GM21390 (cell line): ENCODE data around the gene COX4I1.
"Not testable (repeated sequence)": the region's sequence is repeated elsewhere in the genome, so short reads cannot be mapped to it uniquely, and the experiment has no call there.

Source experiments
- ATAC-seq: cut with Tn5 transposase; IDR thresholded peaks from one replicate; pipeline ENCODE4 v1.9.1; 2021; ENCODE audit not compliant: unreplicated experiment

COX4I1 gene

DNA sequence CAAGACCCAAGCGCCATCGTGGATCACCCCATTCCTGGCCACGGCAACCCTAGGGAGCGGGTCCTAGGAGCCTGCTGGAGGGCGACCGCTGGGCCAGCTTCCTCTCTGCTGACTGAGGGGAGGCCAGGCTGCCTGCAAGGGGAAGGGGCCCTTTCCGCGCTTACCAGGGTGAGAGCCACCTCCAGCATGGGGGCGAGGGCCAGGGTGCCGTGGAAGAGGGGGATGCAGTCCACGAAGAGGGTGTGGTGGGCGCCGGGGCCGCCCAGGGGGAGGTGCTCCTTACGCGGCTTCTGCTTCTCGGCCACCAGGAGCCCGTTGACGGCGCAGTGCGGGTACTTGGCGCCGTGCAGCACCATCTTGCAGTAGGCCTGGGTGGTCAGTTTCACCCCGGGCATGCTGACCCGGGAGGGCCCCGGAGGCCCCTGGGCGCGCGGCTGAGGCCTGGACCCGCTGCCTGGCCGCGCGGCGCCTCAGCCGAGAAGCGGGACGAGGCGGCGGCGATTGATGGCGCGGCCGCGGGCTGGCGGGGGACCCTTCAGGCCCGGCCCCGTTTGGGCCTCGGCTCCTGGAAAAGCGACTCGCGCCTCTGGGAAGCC is 496 bp upstream of the COX4I1 start:
- peak; percentile 30 for ATAC-seq

DNA sequence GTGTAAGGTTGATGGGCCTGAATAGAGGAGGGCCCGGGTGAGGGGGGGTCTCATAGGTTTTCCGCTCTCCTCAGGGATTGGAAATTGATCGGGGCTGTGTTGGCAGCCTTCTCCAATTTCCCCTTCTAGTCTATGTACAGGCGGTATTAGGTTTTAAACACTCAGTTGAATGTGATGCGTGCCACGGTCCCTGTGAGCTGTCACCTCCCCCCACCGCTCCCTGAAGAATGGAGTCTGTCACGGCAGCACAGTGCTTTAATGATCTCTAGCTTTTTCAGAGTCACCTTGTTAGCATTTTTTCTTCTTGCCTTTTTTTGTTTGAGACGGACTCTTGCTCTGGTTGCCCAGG is 800 bp downstream of the COX4I1 start:
- ATAC-seq: no peak

DNA sequence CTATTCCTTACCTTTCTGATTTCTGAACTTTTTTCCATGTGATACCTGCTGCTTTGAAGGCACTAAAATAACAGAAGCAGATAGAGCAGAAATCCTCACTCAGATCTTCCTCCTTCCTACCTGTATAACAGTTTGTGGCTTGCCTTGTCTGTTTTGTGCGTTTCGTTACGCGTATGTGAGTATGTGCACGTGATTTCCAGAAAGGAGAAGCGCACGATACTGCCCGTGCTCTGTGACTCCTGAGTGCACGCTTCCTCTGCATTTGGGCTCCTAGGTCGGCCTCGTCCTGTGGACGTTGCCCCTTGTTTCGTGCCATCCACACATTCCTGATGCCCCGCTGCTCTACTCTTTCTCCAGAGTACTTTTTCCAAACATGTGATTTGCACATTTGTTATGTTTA is 4.1 kb downstream of the COX4I1 start:
- no peak for ATAC-seq

DNA sequence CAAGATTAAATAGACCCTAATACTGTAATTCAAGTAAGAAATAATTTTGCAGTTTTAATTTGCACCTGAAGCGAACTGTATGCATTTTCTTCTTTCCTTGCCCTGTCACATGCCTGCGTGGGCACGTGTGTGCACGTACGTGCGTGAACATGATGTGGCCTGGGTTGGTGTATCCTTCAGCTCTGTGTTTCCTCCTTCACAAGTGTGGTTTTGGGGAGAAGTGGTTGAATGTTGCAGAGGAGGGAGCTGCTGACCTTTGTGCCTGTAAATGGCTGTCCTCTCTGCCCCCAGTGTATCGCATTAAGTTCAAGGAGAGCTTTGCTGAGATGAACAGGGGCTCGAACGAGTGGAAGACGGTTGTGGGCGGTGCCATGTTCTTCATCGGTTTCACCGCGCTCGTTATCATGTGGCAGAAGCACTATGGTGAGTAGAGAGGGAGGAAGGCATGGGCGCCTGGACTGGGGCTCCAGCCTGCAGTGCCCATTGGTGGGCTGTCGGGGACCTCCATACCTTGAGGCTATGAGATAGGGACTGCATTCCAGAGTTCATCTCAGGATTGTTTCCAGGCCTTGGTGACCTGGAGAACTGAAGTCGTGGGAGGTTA is 6.0 kb downstream of the COX4I1 start:
- ATAC-seq: no peak

DNA sequence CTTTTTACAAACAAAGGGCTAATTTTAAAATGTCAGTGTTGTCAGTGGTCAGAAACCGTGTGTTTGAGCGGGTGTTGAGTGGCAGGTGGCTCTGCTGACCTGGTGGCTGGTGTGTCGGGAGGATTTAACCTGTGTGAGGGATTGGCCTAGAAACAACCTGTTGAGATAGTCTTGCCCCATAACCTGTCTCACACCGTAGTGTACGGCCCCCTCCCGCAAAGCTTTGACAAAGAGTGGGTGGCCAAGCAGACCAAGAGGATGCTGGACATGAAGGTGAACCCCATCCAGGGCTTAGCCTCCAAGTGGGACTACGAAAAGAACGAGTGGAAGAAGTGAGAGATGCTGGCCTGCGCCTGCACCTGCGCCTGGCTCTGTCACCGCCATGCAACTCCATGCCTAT is 7.0 kb downstream of the COX4I1 start:
- no peak for ATAC-seq

DNA sequence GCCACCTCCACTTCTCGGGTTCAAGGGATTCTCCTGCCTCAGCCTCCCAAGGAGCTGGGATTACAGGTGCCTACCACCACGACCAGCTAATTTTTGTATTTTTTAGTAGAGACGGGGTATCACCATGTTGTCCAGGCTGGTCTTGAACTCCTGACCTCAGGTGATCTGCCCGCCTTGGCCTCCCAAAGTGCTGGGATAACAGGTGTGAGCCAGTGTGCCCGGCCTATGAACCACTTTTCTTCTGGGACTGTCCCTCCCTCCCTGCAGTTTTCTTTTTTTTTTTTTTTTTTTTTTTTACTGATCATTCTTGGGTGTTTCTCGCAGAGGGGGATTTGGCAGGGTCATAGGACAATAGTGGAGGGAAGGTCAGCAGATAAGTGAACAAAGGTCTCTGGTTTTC is 7.8 kb downstream of the COX4I1 start:
- ATAC-seq: not testable (repeated sequence)

DNA sequence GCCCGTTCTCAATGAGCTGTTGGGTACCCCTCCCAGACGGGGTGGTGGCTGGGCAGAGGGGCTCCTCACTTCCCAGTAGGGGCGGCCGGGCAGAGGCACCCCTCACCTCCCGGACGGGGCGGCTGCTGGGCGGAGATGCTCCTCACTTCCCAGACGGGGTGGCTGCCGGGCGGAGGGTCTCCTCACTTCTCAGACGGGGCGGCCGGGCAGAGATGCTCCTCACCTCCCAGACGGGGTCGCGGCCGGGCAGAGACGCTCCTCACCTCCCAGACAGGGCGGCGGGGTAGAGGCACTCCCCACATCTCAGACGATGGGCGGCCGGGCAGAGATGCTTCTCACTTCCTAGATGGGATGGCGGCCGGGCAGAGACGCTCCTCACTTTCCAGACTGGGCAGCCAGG is 8.6 kb downstream of the COX4I1 start:
- ATAC-seq: not testable (repeated sequence)

DNA sequence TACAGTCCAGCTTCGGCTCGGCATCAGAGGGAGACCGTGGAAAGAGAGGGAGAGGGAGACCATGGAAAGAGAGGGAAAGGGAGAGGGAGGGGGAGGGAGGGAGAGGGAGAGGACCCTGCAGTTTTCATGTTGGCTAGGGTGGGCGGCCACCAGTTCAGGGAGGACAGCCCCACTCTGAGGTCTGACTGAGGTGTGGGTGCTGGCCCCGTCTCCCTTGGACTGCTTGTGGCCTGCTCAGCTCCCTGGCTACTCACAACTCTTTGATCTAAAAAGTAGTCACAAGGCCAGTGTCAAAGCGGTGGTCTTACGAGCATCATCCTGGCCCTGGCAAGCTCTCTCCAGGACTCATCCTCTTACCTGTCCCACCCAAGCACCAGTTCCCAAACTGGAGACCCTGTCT is 9.4 kb downstream of the COX4I1 start:
- no peak for ATAC-seq

DNA sequence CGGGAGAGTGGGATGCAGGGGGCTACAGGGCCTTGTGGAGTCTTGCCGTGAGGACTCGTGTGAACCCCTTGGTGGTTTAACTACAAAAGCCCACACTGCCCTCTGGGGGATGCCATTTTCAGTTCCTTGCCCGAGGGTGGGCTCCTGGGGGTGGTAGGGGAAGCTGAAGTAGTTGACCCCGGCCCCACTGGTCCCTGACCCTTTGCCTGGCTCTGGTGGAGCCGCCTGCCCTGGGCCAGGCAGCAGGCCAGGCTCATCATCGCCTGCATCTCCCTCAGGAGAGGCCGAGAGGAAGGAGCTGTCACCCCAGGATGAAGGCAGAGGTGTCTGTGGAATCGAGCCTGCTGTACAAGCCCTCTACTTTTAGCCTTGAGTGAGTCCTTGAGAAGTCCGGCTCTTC is 10.2 kb downstream of the COX4I1 start:
- ATAC-seq: no peak

DNA sequence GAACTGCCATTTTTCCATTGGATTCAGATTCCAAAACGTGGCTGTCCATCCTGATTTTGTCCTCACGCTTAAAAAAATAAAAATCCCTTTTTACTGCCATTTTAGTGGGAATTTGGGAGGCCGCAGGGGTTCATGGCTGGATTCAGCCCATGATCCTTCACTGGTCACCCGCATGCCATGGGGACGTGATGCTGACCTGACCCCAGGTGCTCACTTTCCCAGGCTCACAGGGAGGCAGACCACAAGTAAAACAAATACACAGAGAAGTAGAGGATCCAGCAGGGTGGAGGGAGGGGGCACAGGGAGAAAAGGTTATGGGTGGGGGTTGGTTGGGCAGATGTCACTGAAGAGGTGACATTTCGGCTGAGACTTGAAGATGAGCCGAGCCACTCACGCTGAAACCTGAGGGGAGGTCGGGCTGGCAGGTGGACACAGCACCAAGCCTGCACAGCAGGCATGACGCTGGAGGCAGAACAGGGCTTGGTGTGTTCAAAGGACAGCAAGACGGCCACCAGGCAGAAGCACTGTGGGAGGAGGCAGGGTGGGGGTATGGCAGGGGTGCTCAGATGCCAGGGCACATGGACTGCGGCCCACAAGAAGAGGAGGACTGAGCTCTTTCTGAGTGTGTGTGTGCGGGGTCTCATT is 10.7 kb downstream of the COX4I1 start:
- ATAC-seq: no peak

DNA sequence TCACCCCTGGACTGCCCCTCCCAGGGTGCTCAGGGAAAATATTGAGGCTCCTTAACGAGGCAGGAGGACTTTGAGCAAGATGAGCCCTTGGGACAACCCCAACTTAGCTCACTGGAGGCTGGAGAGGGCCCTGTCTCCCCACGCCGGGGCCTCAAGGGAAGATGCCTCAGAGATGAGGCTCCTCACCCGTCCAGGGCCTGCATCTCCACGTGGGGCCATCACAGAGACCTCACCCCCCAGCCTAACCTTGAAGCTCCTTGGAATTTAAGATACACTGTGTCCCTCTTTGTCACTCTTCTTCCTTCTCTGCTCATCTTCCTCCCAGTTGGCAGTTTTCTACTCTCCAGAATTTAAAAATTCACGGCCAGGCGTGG is 11.2 kb downstream of the COX4I1 start:
- ATAC-seq: no peak

DNA sequence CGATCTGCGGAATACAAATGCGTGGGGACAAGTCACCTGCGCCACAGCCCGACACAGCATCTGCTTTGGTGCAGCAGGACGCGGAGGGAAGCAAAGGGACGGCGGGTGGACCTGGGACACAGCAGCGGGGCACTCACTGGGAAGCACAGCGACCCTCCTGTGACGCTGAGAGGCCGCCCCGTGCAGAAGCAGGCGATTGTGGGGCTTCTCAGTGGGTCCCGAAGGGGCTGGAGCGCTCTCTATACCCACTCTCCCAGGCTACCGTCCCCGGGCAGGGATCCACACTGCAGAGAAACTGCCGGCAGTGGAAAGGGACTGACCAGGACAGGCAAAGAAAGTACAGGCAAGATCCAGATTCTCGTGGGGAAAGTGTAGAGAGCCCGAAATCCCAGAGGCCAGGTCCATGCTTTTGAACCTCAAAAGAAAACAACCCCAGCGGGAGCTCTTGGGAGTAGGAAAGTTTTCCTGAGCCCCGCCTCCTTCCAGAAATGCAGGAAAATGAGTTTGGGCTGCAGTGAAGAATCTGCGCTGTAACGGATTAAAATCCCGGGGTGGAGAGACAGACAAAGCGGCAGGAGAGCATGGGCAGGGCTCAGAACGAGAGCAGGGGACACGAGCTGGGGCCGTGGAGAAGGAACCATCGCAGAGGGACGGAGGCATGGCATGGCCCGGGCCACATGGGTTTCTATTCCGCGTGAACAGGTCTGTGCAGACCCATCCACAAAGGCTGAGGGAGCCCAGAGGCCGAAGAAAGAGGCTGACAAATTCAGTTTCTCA is 12.7 kb downstream of the COX4I1 start:
- no peak for ATAC-seq

DNA sequence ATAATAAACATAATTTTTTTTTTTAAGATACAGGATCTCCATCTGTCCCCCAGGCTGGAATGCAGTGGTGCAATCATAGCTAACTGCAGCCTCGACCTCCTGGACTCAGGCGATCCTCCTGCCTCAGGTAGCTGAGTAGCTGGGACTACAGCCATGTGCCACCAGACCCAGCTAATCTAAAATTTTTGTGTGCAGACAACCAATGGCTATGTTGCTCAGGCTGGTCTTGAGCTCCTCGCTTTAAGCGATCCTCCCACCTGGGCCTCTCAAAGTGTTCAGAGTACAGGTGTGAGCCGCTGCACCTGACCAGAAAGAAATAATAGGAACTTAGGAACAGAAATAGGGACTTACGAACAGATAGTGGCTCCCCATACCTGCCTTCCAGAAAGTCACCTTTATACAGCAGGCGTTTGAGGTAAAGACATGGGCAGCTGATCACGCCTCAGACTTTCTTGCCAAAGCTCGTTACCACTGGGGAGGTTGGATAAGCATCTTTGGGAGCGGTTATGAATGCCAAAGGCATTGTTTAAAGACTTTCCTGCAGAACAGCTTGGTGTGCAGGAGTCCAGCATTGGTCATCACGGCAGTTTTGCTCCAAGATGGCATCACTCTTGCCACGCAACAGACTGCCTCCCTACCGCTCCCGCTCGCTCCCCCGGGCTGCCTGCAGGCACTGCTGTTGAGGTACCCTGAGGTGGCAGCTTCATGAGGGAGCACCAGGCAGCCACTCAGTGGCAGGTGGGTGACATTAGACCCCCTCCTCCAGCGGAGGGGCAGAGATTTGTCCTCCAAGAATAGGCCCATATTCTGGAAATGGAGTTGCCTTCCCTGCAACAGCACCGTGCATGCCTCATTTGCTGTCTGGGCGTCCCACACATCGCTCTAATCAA is 13.6 kb downstream of the COX4I1 start:
- ATAC-seq: no peak

DNA sequence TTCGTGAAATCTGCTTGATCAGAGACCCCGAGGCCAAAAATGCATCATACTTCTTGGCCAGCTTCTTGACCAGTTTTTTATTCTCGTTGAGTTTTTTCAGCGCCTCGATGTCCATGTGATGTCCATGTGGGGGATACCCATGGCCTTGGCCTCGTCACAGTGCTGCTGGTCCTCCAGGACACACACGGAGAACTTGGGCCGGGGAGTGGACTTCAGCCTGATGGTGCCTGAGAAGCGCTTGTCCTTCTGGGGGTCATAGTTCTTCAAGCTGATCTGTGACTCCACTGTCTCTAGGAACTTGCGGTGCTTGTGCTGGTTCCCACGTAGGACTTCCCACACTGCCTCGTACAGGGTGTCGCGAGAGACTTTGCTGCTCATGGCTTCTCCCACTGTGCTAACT is 16.7 kb downstream of the COX4I1 start:
- no peak for ATAC-seq

DNA sequence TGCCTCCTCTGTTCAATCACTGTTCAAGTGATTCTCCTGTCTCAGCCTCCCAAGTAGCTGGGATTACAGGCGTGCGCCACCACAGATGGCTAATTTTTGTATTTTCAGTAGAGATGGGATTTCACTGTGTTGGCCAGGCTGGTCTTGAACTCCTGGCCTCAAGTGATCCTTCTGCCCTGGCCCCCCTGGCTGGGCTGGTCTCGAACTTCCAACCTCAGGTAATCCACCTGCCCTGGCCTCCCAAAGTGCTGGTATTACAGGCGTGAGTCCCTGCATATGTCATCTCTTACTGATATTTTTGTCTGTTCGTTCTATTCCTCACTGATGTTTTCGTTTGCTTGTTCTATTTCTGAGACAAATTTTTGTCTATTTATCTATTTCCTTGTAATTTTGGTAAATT is 17.7 kb downstream of the COX4I1 start:
- not testable (repeated sequence) for ATAC-seq

DNA sequence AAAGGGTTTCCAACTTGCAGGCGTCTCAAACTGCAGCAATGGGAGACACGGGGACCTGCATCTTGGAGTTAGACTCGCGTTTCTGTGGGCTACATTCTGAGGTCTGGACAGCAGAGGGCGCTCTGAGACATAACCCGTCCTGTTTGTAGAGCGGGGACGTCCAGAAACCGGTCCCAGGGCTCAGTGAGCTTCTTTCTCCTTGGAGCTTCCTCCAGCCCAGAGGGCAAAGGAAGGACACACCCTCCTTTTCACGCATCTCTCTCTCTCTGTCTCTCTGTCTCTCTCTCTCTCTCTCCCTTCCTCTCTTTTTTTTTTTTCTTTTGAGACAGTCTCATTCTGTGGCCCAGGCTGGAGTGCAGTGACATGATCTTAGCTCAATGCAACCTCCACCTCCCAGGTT is 19.8 kb downstream of the COX4I1 start:
- no peak for ATAC-seq

DNA sequence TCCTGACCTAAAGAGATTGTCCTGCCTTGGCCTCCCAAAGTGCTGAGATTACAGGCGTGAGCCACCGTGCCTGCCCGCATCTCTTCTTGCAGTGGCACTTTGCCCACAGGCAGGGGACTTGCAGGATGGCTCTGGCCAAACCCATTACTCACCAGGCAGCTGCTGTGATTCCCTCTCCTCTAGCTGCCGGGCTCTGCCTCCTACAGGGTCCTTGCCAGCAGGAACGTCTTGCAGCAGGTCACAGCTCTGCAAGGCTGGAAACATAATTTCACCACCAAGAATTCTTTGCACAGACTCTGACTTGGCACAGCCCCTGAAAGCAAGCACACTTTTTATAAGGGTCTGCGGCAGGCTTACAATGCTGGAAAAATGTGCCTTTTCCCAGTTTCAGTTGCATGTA is 20.3 kb downstream of the COX4I1 start:
- no peak for ATAC-seq

DNA sequence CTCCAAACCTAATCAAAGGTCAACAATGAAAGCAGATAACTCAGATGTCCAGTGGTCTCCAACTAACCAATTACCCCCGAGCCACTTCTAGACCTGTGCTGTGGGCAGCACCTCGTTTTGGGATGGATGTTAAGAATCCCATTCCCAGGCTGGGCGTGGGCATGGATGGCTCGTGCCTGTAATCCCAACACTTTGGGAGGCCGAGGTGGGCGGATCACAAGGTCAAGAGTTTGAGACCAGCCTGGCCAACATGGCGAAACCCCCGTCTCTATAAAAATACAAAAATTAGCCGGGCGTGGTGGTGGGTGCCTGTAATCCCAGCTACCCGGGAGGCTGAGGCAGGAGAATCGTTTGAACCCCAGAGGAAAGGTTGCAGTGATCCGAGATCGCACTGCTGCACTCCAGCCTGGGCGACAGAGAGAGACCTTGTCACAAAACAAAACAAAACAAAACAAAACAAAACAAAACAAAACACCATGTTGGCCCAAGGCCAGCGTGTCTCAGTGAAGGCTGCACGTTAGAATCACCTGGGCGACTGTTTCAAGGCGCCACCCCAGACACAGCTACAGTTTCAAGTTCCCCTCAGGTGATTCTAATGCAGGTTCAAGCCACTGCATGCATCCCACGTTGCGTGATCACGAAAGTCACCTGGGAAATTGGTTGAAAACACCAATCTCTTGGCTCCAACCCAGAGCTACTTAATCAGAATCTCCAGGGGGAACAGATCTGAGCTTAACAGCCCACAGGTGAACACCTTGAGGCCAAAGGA is 21.3 kb downstream of the COX4I1 start:
- no peak for ATAC-seq

DNA sequence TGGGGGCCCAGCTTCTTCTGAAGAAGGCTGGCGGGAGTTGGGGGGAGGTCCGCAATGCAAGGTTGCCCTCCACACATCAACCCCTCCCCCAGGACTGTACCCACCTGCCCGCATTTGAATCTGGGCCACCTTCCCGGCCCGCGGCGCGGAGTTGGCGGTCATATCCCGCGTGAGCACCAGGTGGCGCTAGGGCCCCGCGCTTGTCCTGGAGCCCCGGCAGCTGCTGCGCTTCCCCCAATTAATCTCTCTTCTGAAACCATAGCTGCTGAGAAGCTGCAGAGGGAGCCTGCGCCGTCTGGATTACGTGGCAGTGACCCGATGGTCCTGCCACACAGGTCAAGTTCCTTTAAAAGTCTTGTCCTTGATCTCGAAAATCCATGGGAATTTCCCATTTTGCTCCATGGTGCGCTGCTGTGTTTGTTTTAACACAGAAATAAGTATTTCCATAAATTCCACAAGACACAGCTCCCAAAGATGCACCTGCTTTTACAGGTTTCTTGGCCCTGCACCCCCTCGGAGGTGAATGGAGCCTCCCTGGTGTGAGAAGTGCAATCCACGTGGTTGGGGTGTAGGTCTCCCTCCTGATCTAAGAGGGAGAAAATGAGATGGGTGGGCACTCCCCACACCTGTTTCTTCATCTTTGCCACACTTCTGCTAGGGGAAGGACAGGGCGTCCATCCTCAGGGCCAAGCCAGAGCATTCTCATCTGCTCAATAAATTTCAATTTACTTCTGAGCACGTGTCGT is 22.1 kb downstream of the COX4I1 start:
- ATAC-seq: peak; percentile 66

DNA sequence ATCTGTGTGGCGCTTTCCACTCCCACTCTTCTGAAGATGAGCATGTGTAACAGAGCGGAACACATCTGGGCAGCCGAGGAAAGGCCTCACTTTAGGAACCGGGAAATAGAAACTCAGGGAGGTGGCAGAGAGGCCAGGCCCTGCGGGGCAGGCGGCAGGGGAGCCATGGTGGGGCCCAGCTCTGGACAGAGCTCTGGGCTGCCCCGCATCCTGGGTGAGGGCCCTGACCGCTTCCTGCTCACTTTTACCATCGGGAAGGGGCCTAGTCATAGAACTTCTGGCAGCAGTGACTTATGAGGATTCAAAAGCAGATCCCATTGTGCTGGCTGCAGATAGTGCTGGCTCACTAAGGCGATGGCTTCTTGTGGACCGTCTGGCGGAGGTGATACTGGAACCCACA is 22.6 kb downstream of the COX4I1 start:
- ATAC-seq: no peak
